Mucosa of descending colon (tissue), 3 donors: ENCODE measurements around the gene TNFRSF1B. TPM values are rescaled to one million over a fixed set of nuclear protein-coding genes. Genes with fewer than 3 reads are reported as not detected.

Experiments
- ATAC-seq: fragments of 200-7000 bp; cut with Tn5 transposase; one replicate; pipeline ENCODE4 v1.9.1; 2020; ENCODE audit warnings: mild to moderate bottlenecking, moderate library complexity
- DNase-seq, 3 donors: peaks; one replicate each; pipeline ENCODE4 v3.0.0-alpha.2; 2020
- H3K36me3 ChIP-seq: fragments of 200-600 bp; one replicate; pipeline ENCODE4 v1.8.0; 2021; ENCODE audit warnings: low read depth, mild to moderate bottlenecking
- H3K4me1 ChIP-seq: fragments of 200-600 bp; one replicate; pipeline ENCODE4 v1.8.0; 2021; ENCODE audit warnings: low read depth, mild to moderate bottlenecking
- H3K4me3 ChIP-seq: fragments of 200-600 bp; one replicate; pipeline ENCODE4 v1.8.0; 2021; ENCODE audit warnings: mild to moderate bottlenecking
- H3K9me3 ChIP-seq: fragments of 200-600 bp; one replicate; pipeline ENCODE4 v1.8.0; 2021; ENCODE audit warnings: mild to moderate bottlenecking
- intact Hi-C, 2 donors: fragments of 100-400 bp; cut with DNase I in 1 of 2; cut with micrococcal nuclease in 1 of 2; formaldehyde crosslinking; loops; one replicate each; pipeline versions ENCODE4 v1.11.0 to v1.11.1; 2022; cut with DNase I, micrococcal nuclease
- total RNA-seq, 3 donors: library from RNA; stranded (reverse); fragmentation: NEBNext Ultra II Directional in 2 of 3; extraction: Animal tissue kit (Norgen Biotek cat#: 25700) in 2 of 3; gene quantifications; one replicate each; pipeline versions ENCODE4 v1.2.1 to v1.2.4, GENCODE V29; 2021 to 2023
- TF ChIP-seq, protein P1 (sequence below): fragments of 200-600 bp; IDR thresholded peaks from one replicate; pipeline ENCODE4 v1.8.0; 2022; ENCODE audit warnings: antibody characterized with exemption, mild to moderate bottlenecking
- donor health status: DM: no; HTN: no; CAD: no; lungs with moderate emphysema.
- donor health status: DM: no; HTN: no; CAD: no.
- donor health status: DM: no; HTN: yes; CAD: no.

Gene TNFRSF1B
- total RNA-seq, 3 donors from 2014 or later, result 20.3 to 39.3 (median 31.6) TPM

DNA sequence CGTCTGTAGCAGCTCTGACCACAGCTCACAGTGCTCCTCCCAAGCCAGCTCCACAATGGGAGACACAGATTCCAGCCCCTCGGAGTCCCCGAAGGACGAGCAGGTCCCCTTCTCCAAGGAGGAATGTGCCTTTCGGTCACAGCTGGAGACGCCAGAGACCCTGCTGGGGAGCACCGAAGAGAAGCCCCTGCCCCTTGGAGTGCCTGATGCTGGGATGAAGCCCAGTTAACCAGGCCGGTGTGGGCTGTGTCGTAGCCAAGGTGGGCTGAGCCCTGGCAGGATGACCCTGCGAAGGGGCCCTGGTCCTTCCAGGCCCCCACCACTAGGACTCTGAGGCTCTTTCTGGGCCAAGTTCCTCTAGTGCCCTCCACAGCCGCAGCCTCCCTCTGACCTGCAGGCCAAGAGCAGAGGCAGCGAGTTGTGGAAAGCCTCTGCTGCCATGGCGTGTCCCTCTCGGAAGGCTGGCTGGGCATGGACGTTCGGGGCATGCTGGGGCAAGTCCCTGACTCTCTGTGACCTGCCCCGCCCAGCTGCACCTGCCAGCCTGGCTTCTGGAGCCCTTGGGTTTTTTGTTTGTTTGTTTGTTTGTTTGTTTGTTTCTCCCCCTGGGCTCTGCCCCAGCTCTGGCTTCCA, 40.1 kb downstream of the TNFRSF1B start:
- Histone ChIP-seq H3K4me3 (no peak overlapping the region), H3K4me1 (peaks cover 4% of the 10 kb centered on the region), H3K36me3 (no peaks in the 10 kb centered on the region), H3K9me3 (no peaks in the 10 kb centered on the region)
- intact Hi-C loops, result no loop called here
- DNase-seq, result no peak
- ATAC-seq, result no peak
- TF ChIP-seq, protein P1, sequence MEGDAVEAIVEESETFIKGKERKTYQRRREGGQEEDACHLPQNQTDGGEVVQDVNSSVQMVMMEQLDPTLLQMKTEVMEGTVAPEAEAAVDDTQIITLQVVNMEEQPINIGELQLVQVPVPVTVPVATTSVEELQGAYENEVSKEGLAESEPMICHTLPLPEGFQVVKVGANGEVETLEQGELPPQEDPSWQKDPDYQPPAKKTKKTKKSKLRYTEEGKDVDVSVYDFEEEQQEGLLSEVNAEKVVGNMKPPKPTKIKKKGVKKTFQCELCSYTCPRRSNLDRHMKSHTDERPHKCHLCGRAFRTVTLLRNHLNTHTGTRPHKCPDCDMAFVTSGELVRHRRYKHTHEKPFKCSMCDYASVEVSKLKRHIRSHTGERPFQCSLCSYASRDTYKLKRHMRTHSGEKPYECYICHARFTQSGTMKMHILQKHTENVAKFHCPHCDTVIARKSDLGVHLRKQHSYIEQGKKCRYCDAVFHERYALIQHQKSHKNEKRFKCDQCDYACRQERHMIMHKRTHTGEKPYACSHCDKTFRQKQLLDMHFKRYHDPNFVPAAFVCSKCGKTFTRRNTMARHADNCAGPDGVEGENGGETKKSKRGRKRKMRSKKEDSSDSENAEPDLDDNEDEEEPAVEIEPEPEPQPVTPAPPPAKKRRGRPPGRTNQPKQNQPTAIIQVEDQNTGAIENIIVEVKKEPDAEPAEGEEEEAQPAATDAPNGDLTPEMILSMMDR, result no peak

DNA sequence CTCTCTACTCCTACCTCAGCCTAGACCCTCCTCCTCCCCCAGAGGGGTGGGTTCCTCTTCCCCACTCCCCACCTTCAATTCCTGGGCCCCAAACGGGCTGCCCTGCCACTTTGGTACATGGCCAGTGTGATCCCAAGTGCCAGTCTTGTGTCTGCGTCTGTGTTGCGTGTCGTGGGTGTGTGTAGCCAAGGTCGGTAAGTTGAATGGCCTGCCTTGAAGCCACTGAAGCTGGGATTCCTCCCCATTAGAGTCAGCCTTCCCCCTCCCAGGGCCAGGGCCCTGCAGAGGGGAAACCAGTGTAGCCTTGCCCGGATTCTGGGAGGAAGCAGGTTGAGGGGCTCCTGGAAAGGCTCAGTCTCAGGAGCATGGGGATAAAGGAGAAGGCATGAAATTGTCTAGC, 41.5 kb downstream of the TNFRSF1B start:
- intact Hi-C loops, result loop anchor here (2.0 kb wide), 2 partner anchors 83 to 85 kb away; no protein-coding TSS in a partner anchor
- Histone ChIP-seq H3K9me3 (no peaks in the 10 kb centered on the region), H3K4me3 (no peak overlapping the region), H3K4me1 (peaks cover 4% of the 10 kb centered on the region), H3K36me3 (no peaks in the 10 kb centered on the region)
- ATAC-seq (no peak), DNase-seq (no peak)
- TF ChIP-seq, protein P1, result no peak

DNA sequence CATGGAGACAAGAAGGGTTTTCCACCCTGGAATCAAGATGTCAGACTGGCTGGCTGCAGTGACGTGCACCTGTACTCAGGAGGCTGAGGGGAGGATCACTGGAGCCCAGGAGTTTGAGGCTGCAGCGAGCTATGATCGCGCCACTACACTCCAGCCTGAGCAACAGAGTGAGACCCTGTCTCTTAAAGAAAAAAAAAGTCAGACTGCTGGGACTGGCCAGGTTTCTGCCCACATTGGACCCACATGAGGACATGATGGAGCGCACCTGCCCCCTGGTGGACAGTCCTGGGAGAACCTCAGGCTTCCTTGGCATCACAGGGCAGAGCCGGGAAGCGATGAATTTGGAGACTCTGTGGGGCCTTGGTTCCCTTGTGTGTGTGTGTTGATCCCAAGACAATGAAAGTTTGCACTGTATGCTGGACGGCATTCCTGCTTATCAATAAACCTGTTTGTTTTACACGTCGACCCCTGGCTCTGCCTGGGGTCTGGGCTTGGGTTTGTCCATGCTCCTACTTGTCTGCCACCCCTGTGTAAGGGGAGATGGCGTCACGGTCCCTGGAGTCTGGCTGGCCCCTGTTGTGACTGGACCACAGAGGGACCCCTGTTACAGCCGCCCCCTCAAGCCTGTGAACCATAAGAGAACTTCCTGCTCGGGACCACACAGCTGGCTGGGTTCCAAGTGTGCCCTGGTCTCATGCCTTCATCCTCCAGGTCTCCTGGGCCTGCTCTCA, 42.1 kb downstream of the TNFRSF1B start:
- ATAC-seq, result peak; percentile 89
- intact Hi-C loops, result loop anchor here (2.0 kb wide), 2 partner anchors 84 to 86 kb away; no protein-coding TSS in a partner anchor
- Histone ChIP-seq H3K4me1 (peaks cover 4% of the 10 kb centered on the region), H3K9me3 (no peaks in the 10 kb centered on the region), H3K4me3 (no peak overlapping the region), H3K36me3 (no peaks in the 10 kb centered on the region)
- DNase-seq, result peak; percentile 85 to 94 (median 90)
- TF ChIP-seq, protein P1, result peak; percentile 88

DNA sequence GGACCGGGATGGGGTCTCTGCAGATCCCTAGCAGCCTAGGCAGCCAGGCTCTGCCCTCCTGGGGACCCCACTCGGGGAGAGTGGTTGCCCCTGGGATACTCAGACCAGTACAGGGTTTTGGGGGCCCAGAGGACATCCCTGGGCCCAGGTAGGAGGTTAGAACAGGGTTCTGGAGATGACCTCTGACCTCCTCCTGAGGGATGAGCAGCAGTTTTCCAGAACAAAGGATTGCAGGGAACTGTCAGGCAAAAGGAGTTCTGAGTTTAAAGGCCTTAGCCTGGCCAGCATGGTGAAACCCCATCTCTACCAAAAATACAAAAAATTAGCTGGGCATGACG, 42.7 kb downstream of the TNFRSF1B start:
- Histone ChIP-seq H3K9me3 (no peaks in the 10 kb centered on the region), H3K36me3 (no peaks in the 10 kb centered on the region), H3K4me1 (peaks cover 4% of the 10 kb centered on the region), H3K4me3 (no peak overlapping the region)
- no peak for ATAC-seq
- DNase-seq, result no peak
- TF ChIP-seq, protein P1, result no peak
- intact Hi-C loops, result loop anchor here (2.0 kb wide), 2 partner anchors 85 to 87 kb away; no protein-coding TSS in a partner anchor

DNA sequence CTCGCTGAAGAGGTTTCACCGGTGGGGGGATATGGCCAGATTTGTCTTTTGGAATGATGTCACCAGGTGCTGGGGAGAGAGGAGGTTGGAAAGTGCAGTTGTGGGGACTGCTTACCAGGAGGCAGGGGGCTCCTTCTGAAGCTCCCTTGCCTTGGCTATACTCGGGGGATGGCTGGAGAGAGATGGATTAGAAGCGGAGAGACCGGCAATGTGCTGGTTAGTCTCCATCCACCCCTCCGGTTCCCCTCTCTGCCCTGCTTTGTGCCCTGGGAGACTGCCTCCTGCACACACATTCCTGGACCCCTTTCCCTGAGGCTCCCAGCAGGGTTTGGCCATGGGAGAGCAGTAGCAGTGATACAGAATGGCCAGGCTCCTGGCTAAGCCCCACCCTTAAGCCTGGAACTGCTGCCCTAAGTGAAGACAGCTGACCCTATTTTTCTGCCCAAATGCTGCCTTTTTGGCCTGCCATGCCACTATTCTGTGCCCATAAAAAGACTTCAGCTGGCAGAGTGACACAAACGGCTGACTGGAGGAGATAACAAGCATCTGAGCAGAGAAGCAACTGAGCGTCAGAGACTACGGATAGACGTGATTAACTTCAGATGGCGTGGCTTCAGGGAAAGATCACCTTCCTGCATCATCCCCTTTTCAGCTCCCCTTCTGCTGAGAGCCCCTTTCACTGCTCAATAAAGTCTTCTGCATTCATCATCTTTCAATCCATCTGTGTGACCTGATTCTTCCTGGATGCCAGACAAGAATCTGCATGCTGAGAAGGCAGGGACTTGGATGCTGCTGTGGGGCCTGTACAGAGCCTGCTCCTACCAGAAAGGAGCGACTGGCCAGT, 48.5 kb downstream of the TNFRSF1B start:
- TF ChIP-seq, protein P1, result no peak
- peak in 1 of 3 donors; percentile 7 for DNase-seq
- ATAC-seq, result no peak
- Histone ChIP-seq H3K4me3 (no peak overlapping the region), H3K4me1 (no peaks in the 10 kb centered on the region), H3K36me3 (no peaks in the 10 kb centered on the region), H3K9me3 (no peaks in the 10 kb centered on the region)
- intact Hi-C loops, result no loop called here
